Brain pericyte (primary cell): ENCODE results near the gene CCN6.

Experiments used
- DNase-seq: peaks from one replicate; pipeline ENCODE4 v3.0.0-alpha.2; 2012; ENCODE audit warnings: low read depth, low spot score

The CCN6 gene

DNA sequence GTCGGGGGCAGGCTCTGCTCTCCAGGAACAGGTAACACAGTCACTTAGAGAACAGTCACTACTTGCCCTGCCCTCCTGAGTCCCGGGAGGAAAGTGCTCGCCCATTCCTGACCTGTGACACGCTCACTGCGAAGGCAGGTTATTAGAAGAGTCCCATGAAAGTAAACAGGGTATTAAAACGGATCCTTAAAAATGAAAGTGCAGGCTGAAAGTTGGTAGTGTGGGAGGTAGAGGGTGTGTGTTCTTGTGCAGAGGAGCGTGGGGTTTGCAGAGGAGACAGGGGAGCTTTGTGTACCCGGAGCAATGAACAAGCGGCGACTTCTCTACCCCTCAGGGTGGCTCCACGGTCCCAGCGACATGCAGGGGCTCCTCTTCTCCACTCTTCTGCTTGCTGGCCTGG, at the start of gene CCN6:
CCN6 (plus strand) TSS at position 104 of the 400 bp plus-strand sequence; CDS start at position 358, 254 bp downstream.
- no peak for DNase-seq

- DNase-seq, result no peak
Observed at GRCh38 chr6:112004201-112005012, 49.5 kb upstream of the CCN6 start.

DNA sequence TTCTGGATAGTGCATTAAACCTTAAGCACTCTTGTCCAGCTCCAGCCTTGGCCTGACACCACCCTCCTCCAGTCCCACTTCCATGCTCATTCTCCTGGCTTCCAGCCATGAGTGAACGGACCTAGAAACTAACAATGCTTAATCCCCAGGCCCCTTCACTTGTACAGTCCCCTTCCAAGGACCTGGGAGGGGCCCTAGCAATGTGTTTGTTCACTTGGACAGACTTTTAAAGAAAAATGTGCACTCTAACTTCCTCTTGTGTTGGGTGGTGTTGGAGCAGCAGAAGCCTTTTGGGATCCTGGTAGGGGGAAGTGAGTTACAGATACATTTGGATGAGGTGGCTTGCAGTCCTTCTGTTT, 48.9 kb upstream of the CCN6 start:
- no peak for DNase-seq

- no peak for DNase-seq
Observed at GRCh38 chr6:112007254-112007653, 46.6 kb upstream of the CCN6 start.

GRCh38 chr6:112007805-112008204, 46.1 kb upstream of the CCN6 start:
- no peak for DNase-seq

DNA sequence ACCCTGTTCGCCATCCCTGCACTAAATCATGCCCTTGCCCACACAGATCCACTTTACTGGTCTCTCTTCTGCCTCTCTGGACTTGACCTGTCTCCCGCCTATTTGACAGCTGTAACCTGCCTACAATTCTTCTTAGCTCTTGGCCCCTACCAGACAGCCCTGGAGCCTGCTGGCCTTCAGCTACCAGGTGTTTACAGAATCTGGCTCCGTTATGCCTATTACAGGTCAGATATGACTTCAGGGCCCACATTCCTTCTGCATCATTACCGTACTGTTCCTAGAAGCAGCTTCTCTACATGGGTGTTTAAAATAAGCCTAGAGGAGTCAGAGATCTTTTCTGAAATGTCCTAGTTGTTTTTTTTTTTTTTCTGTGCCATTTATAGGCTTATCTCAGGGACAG, 45.4 kb upstream of the CCN6 start:
- DNase-seq, result no peak

DNA sequence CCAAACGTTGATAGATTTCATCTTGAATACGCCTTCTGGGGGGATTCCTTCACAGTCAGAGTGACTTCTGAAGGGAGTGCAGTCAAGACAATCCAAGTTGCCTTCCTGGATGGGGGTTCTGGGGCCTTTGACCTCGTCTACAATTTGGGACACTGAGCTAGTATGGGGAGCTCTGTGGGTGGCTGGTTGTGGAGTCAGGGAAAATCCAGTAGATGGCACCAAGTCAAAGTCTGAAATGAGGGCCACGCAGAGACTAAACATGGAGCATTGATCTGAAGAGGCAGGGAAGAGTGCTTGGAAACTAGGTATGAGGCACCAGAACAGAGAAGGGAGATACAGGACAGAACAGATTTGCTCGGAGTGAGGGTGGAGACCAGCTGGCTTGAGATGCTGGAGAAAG, 43.6 kb upstream of the CCN6 start:
- DNase-seq, result no peak

DNA sequence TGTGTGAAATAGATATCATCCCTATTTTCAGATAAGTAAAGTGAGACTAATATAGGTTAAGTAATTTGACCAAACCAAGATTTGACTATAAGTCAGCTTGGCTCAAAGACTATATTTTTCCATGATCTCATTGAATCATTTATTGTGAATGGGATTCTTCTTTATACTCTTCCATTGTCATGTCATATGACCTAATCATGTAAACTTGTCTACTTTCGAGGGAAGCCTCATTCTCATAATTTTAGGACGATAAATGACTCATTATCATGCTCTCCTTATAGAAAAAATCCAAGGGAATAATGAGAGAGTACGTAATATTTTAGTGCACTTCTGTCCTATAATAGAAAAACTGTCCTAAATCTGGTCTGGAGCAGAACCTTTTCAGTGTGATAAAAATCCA, 40.9 kb upstream of the CCN6 start:
- no peak for DNase-seq

DNA sequence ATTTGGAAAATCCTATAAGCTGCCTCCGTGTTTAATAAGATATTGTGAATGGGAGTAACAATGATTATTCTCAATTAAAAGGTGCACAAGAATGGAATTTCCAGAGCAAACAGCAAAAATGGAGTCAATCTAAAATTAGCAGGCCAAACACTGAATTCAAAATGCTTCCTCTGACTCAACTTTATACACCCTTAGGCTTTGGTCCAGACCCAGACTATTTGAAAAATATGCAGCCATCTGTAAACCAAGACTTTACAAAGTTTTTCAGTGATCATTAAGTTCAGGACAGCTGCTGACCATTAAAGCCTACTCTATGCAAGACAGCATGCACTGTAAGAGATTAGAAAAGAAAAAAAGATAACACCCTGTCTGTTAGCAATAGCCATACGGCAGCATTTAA, 39.4 kb upstream of the CCN6 start:
- no peak for DNase-seq

GRCh38 chr6:112015725-112016124, 38.2 kb upstream of the CCN6 start:
- DNase-seq, result no peak

DNA sequence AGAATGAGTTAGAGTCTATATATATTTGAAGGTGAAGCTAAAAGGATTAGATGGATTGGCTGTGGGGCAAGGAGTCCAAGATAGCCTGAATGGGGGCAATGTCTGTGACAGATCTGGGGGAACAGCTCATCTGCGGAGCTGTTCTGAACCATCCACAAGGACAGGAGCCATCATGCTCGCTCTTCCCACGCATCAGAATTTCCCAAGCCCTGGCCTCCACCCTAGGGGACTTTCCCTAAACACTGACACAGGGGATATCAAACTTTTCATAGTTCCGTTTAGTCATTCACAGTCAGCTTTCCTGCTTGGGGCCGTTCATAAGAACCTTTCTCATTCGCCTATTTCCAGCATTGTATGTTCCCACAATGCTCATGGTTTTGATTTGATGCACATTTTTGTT, 37.6 kb upstream of the CCN6 start:
- DNase-seq, result no peak

DNA sequence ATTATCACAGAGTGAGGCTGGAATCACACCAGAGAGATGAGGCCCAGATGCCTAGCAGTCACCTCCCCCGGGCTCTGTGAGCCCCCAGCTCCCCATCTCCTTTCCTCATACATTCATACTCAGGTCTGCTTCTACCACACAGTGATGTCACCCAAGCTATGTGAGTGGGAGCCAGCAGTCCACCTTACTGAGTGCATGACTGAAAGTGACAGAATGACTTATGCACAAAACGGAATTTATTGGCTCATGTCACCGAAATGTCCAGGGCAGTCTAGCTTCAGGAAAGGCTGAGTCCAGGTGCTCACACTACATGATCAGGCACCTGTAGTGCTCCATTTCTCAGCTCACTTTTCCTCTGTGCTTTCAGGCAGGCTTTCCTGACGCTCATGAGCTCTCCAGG, 36.7 kb upstream of the CCN6 start:
- DNase-seq, result no peak

GRCh38 chr6:112017760-112018537, 36.0 kb upstream of the CCN6 start:
- DNase-seq, result no peak

- DNase-seq, result no peak
Observed at GRCh38 chr6:112018619-112019416, 35.1 kb upstream of the CCN6 start.

DNA sequence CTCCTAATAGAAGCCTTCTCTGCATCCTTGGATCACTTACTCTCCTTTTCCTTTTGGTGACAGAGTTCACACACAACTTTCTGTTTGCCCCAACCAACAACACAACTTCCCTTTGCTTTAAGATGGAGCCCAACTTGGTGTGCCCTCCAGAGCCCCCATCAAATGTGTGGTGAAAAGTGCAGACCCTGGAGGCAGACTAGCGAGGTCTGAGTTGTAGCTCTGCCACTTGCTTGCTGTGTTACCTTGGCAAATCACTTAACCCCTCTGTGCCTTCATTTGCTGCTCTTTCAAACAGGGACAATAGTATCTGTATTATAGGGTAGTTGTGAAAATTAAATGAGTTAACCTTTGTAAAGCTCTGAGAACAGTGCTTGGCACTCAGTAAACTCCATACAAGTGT, 34.3 kb upstream of the CCN6 start:
- DNase-seq, result no peak

DNA sequence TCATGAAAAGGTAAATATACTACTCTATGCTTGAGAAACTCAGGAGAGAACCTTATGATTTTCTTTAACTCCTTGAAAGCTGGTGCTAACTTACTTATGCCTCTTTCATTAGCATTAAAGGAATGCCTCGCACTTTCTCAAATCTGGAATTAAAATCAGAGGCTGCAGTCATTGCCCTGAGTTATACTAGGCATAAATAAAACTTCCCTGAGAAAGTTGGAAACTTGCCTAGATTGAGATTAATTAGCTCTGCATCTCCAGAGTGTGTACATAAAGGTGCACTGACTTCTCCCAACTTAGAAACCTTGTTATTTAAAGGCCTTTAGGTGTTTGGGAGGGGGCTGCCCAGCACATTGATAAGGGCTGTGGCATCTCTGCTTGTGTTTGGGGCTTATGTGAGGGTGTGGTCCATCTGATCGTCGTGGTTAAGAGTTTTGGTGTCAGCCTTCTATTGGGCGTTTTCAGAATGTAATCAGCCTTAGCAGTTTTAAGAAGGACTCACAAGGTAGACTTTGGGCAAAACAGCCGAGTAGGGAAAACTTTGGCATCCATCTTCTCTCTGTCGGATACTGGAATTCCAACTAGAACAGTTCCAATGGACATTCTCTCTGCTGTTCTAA, 32.1 kb upstream of the CCN6 start:
- DNase-seq, result no peak

DNA sequence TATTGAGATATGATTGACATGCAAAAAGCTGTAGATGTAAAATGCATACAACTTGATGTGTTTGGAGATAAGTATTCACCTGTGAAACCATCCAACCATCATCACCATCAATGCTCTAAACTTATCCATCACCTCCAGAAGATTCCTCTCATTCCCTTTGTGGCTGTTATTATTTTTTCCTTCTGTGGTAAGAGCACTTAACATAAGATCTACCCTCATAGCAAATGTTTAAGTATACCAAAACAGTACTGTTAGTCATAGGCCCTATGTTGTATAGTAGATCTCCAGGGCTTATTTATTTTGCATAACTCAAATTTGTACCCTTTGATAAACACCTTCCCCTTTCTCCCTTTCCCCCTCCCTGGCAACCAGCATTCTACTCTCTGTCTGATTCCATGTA, 31.2 kb upstream of the CCN6 start:
- DNase-seq, result no peak

GRCh38 chr6:112024464-112024863, 29.4 kb upstream of the CCN6 start:
- no peak for DNase-seq

DNA sequence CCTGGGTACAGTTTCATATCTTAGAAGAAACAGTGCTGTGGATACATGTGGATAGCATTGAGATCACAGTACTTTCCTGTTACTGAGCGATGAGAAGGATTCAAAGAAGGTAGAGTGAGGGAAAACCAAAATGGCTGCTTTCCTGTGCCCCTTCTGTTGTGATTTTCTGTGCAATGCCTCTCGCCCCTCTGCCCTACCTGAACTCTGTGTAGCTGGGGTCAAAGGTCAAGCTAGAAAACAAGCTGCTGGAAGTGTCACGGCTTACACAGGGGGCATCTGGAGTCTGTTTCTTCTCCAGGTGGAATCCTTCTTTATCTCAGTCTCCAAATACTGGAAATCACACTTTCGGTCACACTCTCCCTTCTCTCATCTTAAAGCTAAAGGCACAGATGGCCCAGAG, 27.0 kb upstream of the CCN6 start:
- no peak for DNase-seq

DNA sequence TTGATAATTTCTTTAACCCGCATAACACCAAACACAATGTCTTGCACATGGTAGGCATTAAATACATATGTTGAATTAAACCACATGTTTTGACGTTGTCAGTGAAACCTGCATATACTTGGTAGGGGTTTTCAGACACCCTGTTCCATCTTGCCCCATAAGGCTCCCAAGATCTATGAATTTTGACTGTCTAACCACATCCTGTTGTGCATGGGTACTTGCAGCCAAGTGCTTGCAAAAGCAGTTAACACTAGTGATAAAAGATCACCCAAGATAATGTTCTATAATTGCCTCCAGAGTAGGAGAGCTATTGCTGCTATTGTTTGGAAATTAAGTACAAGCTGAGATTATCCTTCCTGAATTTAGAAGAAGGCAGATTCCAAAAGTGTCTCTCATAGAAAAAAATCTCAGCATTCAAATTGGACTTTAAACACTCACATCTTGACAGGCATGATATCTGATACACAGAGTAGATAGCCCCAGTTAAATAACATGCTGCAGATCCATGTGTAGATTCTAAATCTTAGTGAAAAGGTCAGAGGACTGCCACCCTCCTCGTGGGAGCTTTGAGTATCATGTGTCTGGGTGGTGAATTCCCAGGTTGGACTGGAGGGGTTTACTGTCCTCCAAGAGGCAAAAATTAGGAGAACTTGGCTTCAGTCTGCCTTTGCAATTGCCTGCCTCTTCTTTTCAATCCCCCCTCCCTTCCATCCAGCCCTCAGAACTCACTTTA, 25.8 kb upstream of the CCN6 start:
- no peak for DNase-seq
